GM19463 (cell line): ENCODE data around the gene GRIK2.
"Not testable (repeated sequence)": the region's sequence is repeated elsewhere in the genome, so short reads cannot be mapped to it uniquely, and the experiment has no call there.

Source experiments
- ATAC-seq: cut with Tn5 transposase; IDR thresholded peaks from one replicate; pipeline ENCODE4 v1.9.1; 2021; ENCODE audit warnings: mild to moderate bottlenecking, moderate library complexity; ENCODE audit not compliant: unreplicated experiment

Gene GRIK2

GRCh38 chr6:101614774-101615173 is 221.3 kb downstream of the GRIK2 start:
- ATAC-seq = no peak

GRCh38 chr6:101626269-101626668 is 232.8 kb downstream of the GRIK2 start:
- no peak for ATAC-seq

GRCh38 chr6:101630941-101631340 is 237.4 kb downstream of the GRIK2 start:
- ATAC-seq = no peak

- ATAC-seq = no peak
These were observed 239.6 kb downstream of the GRIK2 start for GRCh38 chr6:101633081-101633480.

- not testable (repeated sequence) for ATAC-seq
These were observed 245.4 kb downstream of the GRIK2 start for GRCh38 chr6:101638865-101639264.

GRCh38 chr6:101640131-101640530 is 246.6 kb downstream of the GRIK2 start:
- no peak for ATAC-seq

GRCh38 chr6:101645770-101646169 is 252.3 kb downstream of the GRIK2 start:
- ATAC-seq = no peak

GRCh38 chr6:101650402-101651100 is 257.0 kb downstream of the GRIK2 start:
- ATAC-seq = no peak

GRCh38 chr6:101652079-101652478 is 258.6 kb downstream of the GRIK2 start:
- no peak for ATAC-seq

- no peak for ATAC-seq
These were observed 261.6 kb downstream of the GRIK2 start for GRCh38 chr6:101655109-101655508.

GRCh38 chr6:101662111-101662897 is 268.8 kb downstream of the GRIK2 start:
- peak; percentile 75 for ATAC-seq

- ATAC-seq = no peak
These were observed 269.6 kb downstream of the GRIK2 start for GRCh38 chr6:101663100-101663499.

- no peak for ATAC-seq
These were observed 272.7 kb downstream of the GRIK2 start for GRCh38 chr6:101666256-101666655.

- no peak for ATAC-seq
These were observed 275.1 kb downstream of the GRIK2 start for GRCh38 chr6:101668496-101669030.

GRCh38 chr6:101676187-101676586 is 282.7 kb downstream of the GRIK2 start:
- no peak for ATAC-seq

GRCh38 chr6:101682937-101683336 is 289.4 kb downstream of the GRIK2 start:
- ATAC-seq = no peak

- no peak for ATAC-seq
These were observed 290.4 kb downstream of the GRIK2 start for GRCh38 chr6:101683884-101684283.

- no peak for ATAC-seq
These were observed 293.1 kb downstream of the GRIK2 start for GRCh38 chr6:101686653-101687052.

GRCh38 chr6:101689156-101689555 is 295.6 kb downstream of the GRIK2 start:
- ATAC-seq = no peak

- ATAC-seq = no peak
These were observed 296.2 kb downstream of the GRIK2 start for GRCh38 chr6:101689695-101690094.

- ATAC-seq = no peak
These were observed 307.1 kb downstream of the GRIK2 start for GRCh38 chr6:101700655-101701054.

GRCh38 chr6:101703311-101703710 is 309.8 kb downstream of the GRIK2 start:
- ATAC-seq = no peak
